ENCODE results near the gene TARS1. TPM values are rescaled to one million over a fixed set of nuclear protein-coding genes. Genes with fewer than 3 reads are reported as not detected.
"Not testable (repeated sequence)": the region's sequence is repeated elsewhere in the genome, so short reads cannot be mapped to it uniquely, and the experiment has no call there.

TARS1 gene
- total RNA-seq, 4 donors from 2014 or later: 62.8 to 77.6 (median 69.8) TPM

GRCh38 chr5:33507426-33507825 is 66.7 kb downstream of the TARS1 start:
- Histone ChIP-seq H3K9me3 (no peaks in the 10 kb centered on the region), H3K36me3 (no peaks in the 10 kb centered on the region), H3K27ac (no peak overlapping the region), H3K4me1 (no peaks in the 10 kb centered on the region), H3K4me3 (no peak overlapping the region), H3K27me3 (no peaks in the 10 kb centered on the region)
- ATAC-seq: no peak
- intact Hi-C loops (cut with DNase I; ENCODE audit: low total_unique reads): no loop called here
- no peak for DNase-seq
- in situ Hi-C loops (cut with MboI; ENCODE audit: low sequenced_read_pairs in 4 of 4): no loop called here
- no peak for TF ChIP-seq CTCF (IDR thresholded peaks at IDR 0.05 in 4 of 5, conservative IDR thresholded peaks at IDR 0.05 in 1 of 5)
- no peak for TF ChIP-seq POLR2A (IDR thresholded peaks at IDR 0.05)

GRCh38 chr5:33509036-33509435 is 68.3 kb downstream of the TARS1 start:
- Histone ChIP-seq H3K4me1 (no peaks in the 10 kb centered on the region), H3K27me3 (no peaks in the 10 kb centered on the region), H3K9me3 (no peaks in the 10 kb centered on the region), H3K4me3 (no peak overlapping the region), H3K36me3 (no peaks in the 10 kb centered on the region), H3K27ac (no peak overlapping the region)
- DNase-seq (no peak), ATAC-seq (no peak)
- in situ Hi-C loops (cut with MboI; ENCODE audit: low sequenced_read_pairs in 4 of 4): no loop called here
- TF ChIP-seq CTCF (IDR thresholded peaks at IDR 0.05 in 4 of 5, conservative IDR thresholded peaks at IDR 0.05 in 1 of 5): no peak
- no peak for TF ChIP-seq POLR2A (IDR thresholded peaks at IDR 0.05)
- intact Hi-C loops (cut with DNase I; ENCODE audit: low total_unique reads): no loop called here

GRCh38 chr5:33513462-33514185 is 72.9 kb downstream of the TARS1 start:
- in situ Hi-C loops (cut with MboI; ENCODE audit: low sequenced_read_pairs in 4 of 4): no loop called here
- TF ChIP-seq POLR2A (IDR thresholded peaks at IDR 0.05) (no peak), CTCF (IDR thresholded peaks at IDR 0.05 in 4 of 5, conservative IDR thresholded peaks at IDR 0.05 in 1 of 5) (no peak)
- no peak for DNase-seq
- intact Hi-C loops (cut with DNase I; ENCODE audit: low total_unique reads): no loop called here
- no peak for ATAC-seq
- Histone ChIP-seq H3K4me1 (no peaks in the 10 kb centered on the region), H3K4me3 (no peak overlapping the region), H3K9me3 (no peaks in the 10 kb centered on the region), H3K27ac (no peak overlapping the region), H3K36me3 (no peaks in the 10 kb centered on the region), H3K27me3 (no peaks in the 10 kb centered on the region)

GRCh38 chr5:33515366-33515765 is 74.6 kb downstream of the TARS1 start:
- ATAC-seq; H3K4me1 ChIP-seq; H3K4me3 ChIP-seq; H3K9me3 ChIP-seq; H3K27me3 ChIP-seq; intact Hi-C loops (cut with DNase I; ENCODE audit: low total_unique reads); H3K27ac ChIP-seq; H3K36me3 ChIP-seq; in situ Hi-C loops (cut with MboI; ENCODE audit: low sequenced_read_pairs in 4 of 4); DNase-seq: not testable (repeated sequence)

- no peak overlapping the region for H3K27ac ChIP-seq
- no peak overlapping the region for H3K4me3 ChIP-seq
- DNase-seq: no peak
- no peaks in the 10 kb centered on the region for H3K36me3 ChIP-seq
- no peaks in the 10 kb centered on the region for H3K27me3 ChIP-seq
- no peak for ATAC-seq
- TF ChIP-seq CTCF (IDR thresholded peaks at IDR 0.05 in 4 of 5, conservative IDR thresholded peaks at IDR 0.05 in 1 of 5) (no peak), POLR2A (IDR thresholded peaks at IDR 0.05) (no peak)
- in situ Hi-C loops (cut with MboI; ENCODE audit: low sequenced_read_pairs in 4 of 4): no loop called here
- no peaks in the 10 kb centered on the region for H3K9me3 ChIP-seq
- intact Hi-C loops (cut with DNase I; ENCODE audit: low total_unique reads): no loop called here
- no peaks in the 10 kb centered on the region for H3K4me1 ChIP-seq
Measured at GRCh38 chr5:33516421-33516820, 75.7 kb downstream of the TARS1 start.

All from gastrocnemius medialis (tissue), 4 donors.